AG09319 (cell line): ENCODE results near the gene CCDC154.
A peak's percentile ranks its signal among the peaks of the same experiment; 100 is the strongest.

Source experiments
- DNase-seq: peaks from one replicate; pipeline ENCODE4 v3.0.0-alpha.2; 2010; ENCODE audit warnings: low read depth; ENCODE audit errors: extremely low read depth
- TF ChIP-seq, protein P1 (sequence below): IDR thresholded peaks from 2 replicates; pipeline ENCODE4 v1.5.1; 2011; ENCODE audit warnings: low read depth, mild to moderate bottlenecking, inconsistent platforms, low read length, moderate library complexity

Gene CCDC154

DNA sequence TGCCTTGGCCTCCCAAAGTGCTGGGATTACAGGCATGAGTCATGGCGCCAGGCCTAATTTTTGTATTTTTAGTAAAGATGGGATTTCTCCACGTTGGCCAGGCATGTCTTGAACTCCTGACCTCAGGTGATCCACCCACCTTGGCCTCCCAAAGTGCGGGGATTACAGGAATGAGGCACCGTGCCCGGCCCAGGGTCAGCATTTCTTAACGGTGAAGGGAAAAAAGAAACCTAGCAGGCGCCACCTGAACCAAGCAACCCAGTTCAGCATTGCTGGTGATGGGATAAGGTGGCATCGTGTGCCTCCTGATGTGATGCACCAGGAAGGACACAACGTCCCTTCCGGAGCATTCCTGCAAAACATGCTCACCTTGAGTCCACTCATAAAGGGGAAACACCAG lies 32.7 kb upstream of the CCDC154 start:
- no peak for DNase-seq
- TF ChIP-seq, protein P1, sequence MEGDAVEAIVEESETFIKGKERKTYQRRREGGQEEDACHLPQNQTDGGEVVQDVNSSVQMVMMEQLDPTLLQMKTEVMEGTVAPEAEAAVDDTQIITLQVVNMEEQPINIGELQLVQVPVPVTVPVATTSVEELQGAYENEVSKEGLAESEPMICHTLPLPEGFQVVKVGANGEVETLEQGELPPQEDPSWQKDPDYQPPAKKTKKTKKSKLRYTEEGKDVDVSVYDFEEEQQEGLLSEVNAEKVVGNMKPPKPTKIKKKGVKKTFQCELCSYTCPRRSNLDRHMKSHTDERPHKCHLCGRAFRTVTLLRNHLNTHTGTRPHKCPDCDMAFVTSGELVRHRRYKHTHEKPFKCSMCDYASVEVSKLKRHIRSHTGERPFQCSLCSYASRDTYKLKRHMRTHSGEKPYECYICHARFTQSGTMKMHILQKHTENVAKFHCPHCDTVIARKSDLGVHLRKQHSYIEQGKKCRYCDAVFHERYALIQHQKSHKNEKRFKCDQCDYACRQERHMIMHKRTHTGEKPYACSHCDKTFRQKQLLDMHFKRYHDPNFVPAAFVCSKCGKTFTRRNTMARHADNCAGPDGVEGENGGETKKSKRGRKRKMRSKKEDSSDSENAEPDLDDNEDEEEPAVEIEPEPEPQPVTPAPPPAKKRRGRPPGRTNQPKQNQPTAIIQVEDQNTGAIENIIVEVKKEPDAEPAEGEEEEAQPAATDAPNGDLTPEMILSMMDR = no peak

DNA sequence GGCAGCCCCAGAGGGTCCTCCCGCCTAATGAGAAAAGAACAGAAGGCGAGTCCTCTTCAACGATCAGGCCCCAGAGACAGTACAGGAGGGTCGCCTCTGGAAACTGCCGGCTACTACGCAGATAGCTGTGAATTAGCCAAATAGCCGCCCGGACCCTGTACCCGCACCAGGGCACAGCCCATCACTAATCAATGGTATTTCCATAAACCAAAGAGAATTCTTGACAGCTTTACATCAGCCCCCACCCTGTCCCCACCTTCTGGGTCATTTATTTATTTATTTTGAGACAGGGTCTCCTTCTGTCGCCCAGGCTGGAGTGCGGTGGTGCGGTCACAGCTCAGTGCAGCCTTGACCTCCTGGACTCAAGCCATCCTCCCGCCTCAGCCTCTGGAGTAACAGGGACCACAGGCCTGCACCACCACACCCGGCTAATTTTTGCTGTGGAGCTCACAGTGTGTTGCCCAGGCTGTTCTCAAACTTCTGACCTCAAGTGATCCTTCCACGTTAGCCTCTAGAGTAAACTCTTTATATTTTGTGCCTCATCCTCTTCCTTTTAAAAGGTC lies 31.3 kb upstream of the CCDC154 start:
- TF ChIP-seq, protein P1 = no peak
- no peak for DNase-seq

DNA sequence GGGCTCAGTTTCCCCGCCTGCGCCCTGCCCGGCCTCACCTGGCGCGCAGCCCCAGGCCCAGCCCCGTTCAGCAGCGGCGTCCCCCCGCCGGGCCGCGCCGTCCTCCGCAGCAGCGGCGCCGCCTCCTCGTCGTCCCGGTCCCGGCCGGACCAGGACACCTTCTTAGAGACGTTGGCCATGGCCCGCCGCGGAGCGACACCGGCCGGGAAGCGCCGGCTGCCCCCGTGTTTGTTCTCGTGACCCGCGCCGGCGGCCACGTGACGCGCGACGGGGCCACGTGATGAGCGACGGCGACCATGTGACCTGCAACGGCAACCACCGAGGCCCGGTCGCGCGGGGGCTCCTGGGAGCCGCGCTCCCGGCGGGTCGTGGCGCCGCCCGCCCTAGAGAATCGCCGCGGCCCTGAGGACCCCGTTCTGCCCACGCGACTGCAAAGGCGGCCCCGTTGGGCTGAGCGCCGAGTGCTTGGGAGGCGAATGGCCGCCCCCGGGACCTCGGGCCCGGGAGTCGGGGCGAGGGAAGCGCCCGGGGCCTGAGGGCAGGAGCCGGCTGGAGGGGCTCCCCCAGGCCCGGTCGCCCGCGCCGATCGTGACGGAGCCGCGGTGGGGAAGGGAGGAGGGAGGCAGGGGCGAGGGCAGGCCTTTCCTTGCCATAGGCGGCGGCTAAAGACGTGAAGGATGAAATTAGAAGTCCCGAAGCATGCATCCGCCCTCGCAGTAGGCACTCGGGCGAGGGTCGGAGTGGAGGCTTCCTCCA lies 30.6 kb upstream of the CCDC154 start, which contains the start of gene CLCN7:
Gene CLCN7, minus strand, starts transcription at position 233 of the 756 bp plus-strand sequence. Its CDS starts 54 bp downstream, at position 179.
- peak; percentile 64 for DNase-seq
- TF ChIP-seq, protein P1 = no peak

DNA sequence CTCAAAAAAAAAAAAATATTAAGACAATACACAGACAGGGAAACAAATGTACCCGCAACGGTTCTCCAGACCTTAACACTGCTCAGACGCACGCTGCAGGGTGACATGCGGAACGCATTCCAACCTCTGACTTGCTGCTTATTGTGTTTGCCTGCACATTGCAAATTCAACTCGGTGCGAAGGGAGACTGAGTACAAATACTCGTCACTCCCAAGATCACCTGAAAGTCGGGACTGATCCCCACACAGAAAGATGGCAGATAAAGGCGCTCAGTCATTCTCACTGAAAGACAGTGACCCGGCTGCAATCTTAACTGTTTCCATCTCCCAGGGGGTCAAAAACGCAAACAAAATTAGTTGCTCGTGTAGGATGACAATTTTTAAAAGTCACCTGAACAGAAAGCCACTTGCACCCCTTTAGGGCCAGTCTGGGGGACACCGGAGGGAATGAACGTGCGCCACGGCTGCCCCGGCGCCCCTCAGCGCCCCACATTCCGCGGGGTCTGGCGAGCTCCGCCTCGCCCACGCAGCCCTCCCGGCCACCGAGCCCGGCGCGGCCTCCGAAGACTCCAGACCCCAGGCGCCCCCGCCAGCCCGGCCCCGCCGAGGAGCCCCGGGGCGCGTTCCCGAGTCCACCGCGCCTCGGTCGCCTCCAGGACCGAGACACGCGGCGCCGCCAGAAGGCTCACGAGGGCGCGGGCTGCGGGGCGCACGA lies 29.9 kb upstream of the CCDC154 start:
- TF ChIP-seq, protein P1 = no peak
- DNase-seq = no peak

DNA sequence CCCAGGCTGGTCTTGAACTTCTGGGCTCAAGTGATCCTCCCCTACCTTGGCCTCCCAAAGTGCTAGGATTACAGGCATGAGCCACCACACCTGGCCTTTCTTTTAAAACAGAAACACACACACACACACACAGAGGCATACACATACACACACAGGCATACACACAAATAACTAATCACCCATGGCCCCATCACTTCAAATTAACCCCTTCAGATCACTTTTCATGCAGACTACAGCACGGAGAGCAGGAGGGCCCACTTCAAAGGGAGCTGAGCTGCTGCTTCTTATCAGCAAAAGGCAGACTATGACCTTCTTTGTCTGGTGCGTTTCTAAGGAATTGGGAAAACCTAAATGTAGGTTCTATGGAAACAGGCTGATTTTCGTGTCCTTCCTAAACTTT lies 28.6 kb upstream of the CCDC154 start:
- no peak for DNase-seq
- TF ChIP-seq, protein P1 = no peak

DNA sequence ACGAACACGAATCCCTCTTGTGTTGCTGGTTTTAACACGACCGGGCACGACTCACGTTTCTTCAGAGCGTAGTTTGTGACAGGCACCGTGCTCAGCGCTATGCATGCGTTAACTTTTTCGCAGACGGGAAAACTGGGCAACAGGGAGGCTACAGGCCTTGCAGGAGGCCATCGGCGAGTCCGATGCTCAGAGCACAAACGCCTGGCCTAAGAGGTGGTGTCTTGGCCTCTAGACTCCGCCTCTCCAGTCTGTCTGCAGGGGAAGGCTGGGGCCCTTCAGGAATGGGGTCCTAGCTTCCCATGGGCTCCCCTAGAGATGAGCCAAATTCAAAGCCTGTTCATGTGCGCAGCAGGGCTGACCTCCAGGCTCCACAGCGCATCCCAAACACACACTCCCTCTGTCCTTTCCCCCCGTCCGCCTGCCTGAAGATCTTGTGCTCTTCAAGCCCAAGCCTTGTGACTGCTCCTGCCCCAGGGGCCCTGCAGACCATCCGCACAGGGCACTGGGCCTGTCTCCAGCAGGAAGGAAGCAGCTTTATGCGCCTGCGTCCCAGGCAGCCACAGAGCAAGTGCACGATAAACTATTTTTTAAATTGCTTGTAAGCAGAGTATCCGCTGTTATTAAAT lies 27.3 kb upstream of the CCDC154 start:
- DNase-seq = no peak
- TF ChIP-seq, protein P1 = no peak
